ENCODE measurements around the gene OOSP3.

DNA sequence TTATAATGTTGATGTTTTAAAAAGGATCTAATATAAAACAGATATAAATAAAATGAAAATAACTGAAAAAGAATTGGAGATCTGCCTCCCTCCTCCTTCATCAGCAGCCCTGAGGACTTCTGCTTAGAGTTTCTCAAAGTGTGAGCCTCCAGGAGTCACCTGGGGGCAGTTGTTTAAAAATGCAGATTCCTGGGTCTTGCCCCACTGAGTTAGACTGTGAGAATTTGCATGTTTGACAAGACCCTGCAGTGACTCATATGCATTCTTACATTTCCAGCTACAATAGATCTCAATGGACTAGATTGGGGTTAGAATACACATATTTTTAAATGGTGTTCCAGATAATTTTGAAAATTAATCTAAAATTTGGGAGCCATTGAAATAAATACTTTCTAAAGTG, 798 bp upstream of the OOSP3 start:
- TF ChIP-seq, protein P1, sequence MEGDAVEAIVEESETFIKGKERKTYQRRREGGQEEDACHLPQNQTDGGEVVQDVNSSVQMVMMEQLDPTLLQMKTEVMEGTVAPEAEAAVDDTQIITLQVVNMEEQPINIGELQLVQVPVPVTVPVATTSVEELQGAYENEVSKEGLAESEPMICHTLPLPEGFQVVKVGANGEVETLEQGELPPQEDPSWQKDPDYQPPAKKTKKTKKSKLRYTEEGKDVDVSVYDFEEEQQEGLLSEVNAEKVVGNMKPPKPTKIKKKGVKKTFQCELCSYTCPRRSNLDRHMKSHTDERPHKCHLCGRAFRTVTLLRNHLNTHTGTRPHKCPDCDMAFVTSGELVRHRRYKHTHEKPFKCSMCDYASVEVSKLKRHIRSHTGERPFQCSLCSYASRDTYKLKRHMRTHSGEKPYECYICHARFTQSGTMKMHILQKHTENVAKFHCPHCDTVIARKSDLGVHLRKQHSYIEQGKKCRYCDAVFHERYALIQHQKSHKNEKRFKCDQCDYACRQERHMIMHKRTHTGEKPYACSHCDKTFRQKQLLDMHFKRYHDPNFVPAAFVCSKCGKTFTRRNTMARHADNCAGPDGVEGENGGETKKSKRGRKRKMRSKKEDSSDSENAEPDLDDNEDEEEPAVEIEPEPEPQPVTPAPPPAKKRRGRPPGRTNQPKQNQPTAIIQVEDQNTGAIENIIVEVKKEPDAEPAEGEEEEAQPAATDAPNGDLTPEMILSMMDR (IDR thresholded peaks at IDR 0.05; ENCODE audit: low read length): no peak
- no peak for TF ChIP-seq EZH2 (IDR thresholded peaks at IDR 0.05; ENCODE audit: borderline replicate concordance, low read length)

Data from OCI-LY1 (cell line).